GM12878 (cell line): ENCODE data around the gene CKB. TPM values are rescaled to one million over a fixed set of nuclear protein-coding genes. Genes with fewer than 3 reads are reported as not detected.

Experiments used
- CHD4 ChIP-seq: fragments of 200-600 bp; sonication (generic); IDR thresholded peaks from 2 replicates; pipeline ENCODE4 v1.6.1; 2016; ENCODE audit warnings: mild to moderate bottlenecking
- EGR1 ChIP-seq, 2 experiments: IDR thresholded peaks; 1 replicate in 1 of 2; 2 replicates in 1 of 2; pipeline ENCODE4 v1.6.1; 2011 to 2012; ENCODE audit warnings: low read depth in 2 of 2, low read length in 2 of 2, borderline replicate concordance in 1 of 2, mild to moderate bottlenecking in 1 of 2, moderate library complexity in 1 of 2
- EP300 ChIP-seq, 2 experiments: fragments of 150-350 bp in 1 of 2; IDR thresholded peaks; 2 replicates each; pipeline ENCODE4 v1.6.1; 2011 to 2012; ENCODE audit warnings: low read depth in 2 of 2, low read length in 2 of 2, borderline replicate concordance in 1 of 2, improper control_type of control experiment in 1 of 2, inconsistent platforms in 1 of 2; ENCODE audit not compliant: control insufficient read depth in 1 of 2
- ESRRA ChIP-seq: IDR thresholded peaks from 2 replicates; pipeline ENCODE4 v1.6.1; 2012; ENCODE audit warnings: mild to moderate bottlenecking, low read length, improper control_type of control experiment
- FOS ChIP-seq: IDR thresholded peaks from 3 replicates; pipeline ENCODE4 v1.6.1; 2011; ENCODE audit warnings: borderline replicate concordance; ENCODE audit not compliant: insufficient read length; ENCODE audit errors: extremely low read depth
- NBN ChIP-seq: fragments of 450-650 bp; IDR thresholded peaks from 2 replicates; pipeline ENCODE4 v1.6.1; 2016
- RELA ChIP-seq: fragments of 450-650 bp; IDR thresholded peaks from 2 replicates; pipeline ENCODE4 v1.8.0; 2014; ENCODE audit warnings: borderline replicate concordance; ENCODE audit not compliant: partially characterized antibody
- SRF ChIP-seq, 2 experiments: IDR thresholded peaks; 2 replicates each; pipeline ENCODE4 v1.6.1; 2011; ENCODE audit warnings: low read depth in 2 of 2, low read length in 2 of 2, mild to moderate bottlenecking in 1 of 2, moderate library complexity in 1 of 2
- SUZ12 ChIP-seq: fragments of 200-600 bp; sonication (generic); IDR thresholded peaks from one replicate; pipeline ENCODE4 v1.6.1; 2018; ENCODE audit warnings: antibody characterized with exemption, mild to moderate bottlenecking; ENCODE audit not compliant: unreplicated experiment
- TCF7 ChIP-seq: IDR thresholded peaks from 2 replicates; pipeline ENCODE4 v1.6.1; 2014; ENCODE audit warnings: antibody characterized with exemption, borderline replicate concordance
- polyA plus RNA-seq, 11 experiments: library from polyadenylated mRNA; depleted of rRNA in 4 of 11; unstranded in 6 of 11; stranded (reverse) in 5 of 11; fragments of >200 nt; fragmentation: Nextera tagmentation in 4 of 11; fragmentation: Illumina TruSeq in 1 of 11; extraction: Ambion mirVana in 4 of 11; extraction: Trizol in 1 of 11; gene quantifications; 1 replicate in 1 of 11; 2 replicates in 10 of 11; pipeline versions ENCODE4 v1.2.1 to v1.2.3, GENCODE V29; 2011 to 2016; ENCODE audit warnings: inconsistent platforms in 2 of 11, missing spikeins in 2 of 11, low read depth in 1 of 11
- total RNA-seq, 4 experiments: library from RNA; depleted of rRNA in 3 of 4; stranded (reverse); fragments of >200 nt in 3 of 4; fragmentation: Illumina TruSeq in 1 of 4; extraction: Trizol in 1 of 4; gene quantifications; 2 replicates each; pipeline versions ENCODE4 v1.2.1 to v1.2.3, GENCODE V29; 2013 to 2021
- TF ChIP-seq, protein P1 (sequence below): IDR thresholded peaks from 2 replicates; pipeline ENCODE4 v1.6.1; 2012; ENCODE audit warnings: improper control_type of control experiment, low read depth, low read length; ENCODE audit not compliant: insufficient replicate concordance
- TF ChIP-seq, protein P2 (sequence below): fragments of 450-650 bp; IDR thresholded peaks from 2 replicates; pipeline ENCODE4 v1.6.1; 2017; ENCODE audit warnings: mild to moderate bottlenecking, moderate library complexity
- TF ChIP-seq, protein P3 (sequence below): fragments of 450-650 bp; formaldehyde crosslinking; IDR thresholded peaks from 2 replicates; pipeline ENCODE4 v1.4.0; 2022; ENCODE audit warnings: mild to moderate bottlenecking, moderate library complexity
- TF ChIP-seq, protein P4 (sequence below): fragments of 450-650 bp; IDR thresholded peaks from 2 replicates; pipeline ENCODE4 v1.6.1; 2017; ENCODE audit warnings: borderline replicate concordance

CKB gene
- total and polyA plus RNA-seq, 10 of the 15 experiments (the other 5 are each of a cell fraction or from before 2014, with no cell fraction given), result 0.40 to 6.1 (median 2.3) TPM

DNA sequence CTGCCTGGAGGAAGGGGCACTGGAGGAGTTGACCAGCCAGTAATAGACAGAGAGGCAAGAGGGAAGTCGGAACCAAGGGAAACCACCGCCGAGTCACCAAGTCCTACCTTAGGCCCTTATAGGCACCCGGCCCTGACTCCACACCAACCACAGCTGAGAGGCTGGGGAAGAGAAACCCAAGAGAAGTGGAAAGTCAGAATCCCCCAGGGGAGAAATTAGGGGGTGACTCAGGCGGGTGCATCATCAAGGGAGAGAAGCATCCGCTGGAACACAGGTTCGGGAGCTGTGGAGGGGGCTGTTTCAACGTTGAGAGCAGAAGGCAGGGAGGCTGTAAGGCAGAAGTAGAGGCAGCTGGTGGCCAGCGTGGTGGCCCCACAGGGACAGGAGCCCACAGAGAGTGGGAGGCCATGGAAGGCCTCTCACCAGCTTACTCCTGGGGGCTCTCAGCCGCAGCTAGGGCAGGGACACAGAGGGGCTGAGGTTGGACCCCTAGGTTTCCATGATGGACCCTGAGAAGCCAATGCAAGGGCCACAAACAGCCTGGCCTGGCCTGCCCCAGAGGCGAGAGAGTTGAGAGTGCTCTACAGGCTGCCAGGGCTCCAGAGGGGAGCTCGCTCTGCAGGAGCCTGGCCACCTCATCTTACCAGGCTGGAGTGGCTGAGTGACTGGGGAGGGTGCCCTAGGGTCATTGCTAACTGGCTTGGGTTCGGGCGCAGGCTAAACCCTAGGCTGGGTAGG is 4.9 kb upstream of the CKB start (continued):
- 0 out of 4 replicates have a peak, but pooled peaks of 1 of the 2 experiments have one; percentile 32 for TF ChIP-seq EP300 (IDR thresholded peaks at IDR 0.05; ENCODE audit: borderline replicate concordance in 1 of 2, control insufficient read depth in 1 of 2, low read depth in 2 of 2, low read length in 2 of 2)
- TF ChIP-seq, protein P1, sequence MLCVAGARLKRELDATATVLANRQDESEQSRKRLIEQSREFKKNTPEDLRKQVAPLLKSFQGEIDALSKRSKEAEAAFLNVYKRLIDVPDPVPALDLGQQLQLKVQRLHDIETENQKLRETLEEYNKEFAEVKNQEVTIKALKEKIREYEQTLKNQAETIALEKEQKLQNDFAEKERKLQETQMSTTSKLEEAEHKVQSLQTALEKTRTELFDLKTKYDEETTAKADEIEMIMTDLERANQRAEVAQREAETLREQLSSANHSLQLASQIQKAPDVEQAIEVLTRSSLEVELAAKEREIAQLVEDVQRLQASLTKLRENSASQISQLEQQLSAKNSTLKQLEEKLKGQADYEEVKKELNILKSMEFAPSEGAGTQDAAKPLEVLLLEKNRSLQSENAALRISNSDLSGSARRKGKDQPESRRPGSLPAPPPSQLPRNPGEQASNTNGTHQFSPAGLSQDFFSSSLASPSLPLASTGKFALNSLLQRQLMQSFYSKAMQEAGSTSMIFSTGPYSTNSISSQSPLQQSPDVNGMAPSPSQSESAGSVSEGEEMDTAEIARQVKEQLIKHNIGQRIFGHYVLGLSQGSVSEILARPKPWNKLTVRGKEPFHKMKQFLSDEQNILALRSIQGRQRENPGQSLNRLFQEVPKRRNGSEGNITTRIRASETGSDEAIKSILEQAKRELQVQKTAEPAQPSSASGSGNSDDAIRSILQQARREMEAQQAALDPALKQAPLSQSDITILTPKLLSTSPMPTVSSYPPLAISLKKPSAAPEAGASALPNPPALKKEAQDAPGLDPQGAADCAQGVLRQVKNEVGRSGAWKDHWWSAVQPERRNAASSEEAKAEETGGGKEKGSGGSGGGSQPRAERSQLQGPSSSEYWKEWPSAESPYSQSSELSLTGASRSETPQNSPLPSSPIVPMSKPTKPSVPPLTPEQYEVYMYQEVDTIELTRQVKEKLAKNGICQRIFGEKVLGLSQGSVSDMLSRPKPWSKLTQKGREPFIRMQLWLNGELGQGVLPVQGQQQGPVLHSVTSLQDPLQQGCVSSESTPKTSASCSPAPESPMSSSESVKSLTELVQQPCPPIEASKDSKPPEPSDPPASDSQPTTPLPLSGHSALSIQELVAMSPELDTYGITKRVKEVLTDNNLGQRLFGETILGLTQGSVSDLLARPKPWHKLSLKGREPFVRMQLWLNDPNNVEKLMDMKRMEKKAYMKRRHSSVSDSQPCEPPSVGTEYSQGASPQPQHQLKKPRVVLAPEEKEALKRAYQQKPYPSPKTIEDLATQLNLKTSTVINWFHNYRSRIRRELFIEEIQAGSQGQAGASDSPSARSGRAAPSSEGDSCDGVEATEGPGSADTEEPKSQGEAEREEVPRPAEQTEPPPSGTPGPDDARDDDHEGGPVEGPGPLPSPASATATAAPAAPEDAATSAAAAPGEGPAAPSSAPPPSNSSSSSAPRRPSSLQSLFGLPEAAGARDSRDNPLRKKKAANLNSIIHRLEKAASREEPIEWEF, result peak; percentile 53
- TF ChIP-seq NBN, result peak; percentile 77; the same call in 1 of the 2 replicates
- no peak for TF ChIP-seq SRF (IDR thresholded peaks at IDR 0.05; ENCODE audit: low read depth in 2 of 2, low read length in 2 of 2)
- TF ChIP-seq RELA, result peak; percentile 31
- TF ChIP-seq SUZ12, result no peak
- TF ChIP-seq ESRRA, result no peak
- TF ChIP-seq CHD4, result no peak
- TF ChIP-seq FOS, result no peak
- TF ChIP-seq TCF7, result no peak
- TF ChIP-seq, protein P2, sequence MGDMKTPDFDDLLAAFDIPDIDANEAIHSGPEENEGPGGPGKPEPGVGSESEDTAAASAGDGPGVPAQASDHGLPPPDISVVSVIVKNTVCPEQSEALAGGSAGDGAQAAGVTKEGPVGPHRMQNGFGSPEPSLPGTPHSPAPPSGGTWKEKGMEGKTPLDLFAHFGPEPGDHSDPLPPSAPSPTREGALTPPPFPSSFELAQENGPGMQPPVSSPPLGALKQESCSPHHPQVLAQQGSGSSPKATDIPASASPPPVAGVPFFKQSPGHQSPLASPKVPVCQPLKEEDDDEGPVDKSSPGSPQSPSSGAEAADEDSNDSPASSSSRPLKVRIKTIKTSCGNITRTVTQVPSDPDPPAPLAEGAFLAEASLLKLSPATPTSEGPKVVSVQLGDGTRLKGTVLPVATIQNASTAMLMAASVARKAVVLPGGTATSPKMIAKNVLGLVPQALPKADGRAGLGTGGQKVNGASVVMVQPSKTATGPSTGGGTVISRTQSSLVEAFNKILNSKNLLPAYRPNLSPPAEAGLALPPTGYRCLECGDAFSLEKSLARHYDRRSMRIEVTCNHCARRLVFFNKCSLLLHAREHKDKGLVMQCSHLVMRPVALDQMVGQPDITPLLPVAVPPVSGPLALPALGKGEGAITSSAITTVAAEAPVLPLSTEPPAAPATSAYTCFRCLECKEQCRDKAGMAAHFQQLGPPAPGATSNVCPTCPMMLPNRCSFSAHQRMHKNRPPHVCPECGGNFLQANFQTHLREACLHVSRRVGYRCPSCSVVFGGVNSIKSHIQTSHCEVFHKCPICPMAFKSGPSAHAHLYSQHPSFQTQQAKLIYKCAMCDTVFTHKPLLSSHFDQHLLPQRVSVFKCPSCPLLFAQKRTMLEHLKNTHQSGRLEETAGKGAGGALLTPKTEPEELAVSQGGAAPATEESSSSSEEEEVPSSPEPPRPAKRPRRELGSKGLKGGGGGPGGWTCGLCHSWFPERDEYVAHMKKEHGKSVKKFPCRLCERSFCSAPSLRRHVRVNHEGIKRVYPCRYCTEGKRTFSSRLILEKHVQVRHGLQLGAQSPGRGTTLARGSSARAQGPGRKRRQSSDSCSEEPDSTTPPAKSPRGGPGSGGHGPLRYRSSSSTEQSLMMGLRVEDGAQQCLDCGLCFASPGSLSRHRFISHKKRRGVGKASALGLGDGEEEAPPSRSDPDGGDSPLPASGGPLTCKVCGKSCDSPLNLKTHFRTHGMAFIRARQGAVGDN, result no peak
- TF ChIP-seq, protein P3, sequence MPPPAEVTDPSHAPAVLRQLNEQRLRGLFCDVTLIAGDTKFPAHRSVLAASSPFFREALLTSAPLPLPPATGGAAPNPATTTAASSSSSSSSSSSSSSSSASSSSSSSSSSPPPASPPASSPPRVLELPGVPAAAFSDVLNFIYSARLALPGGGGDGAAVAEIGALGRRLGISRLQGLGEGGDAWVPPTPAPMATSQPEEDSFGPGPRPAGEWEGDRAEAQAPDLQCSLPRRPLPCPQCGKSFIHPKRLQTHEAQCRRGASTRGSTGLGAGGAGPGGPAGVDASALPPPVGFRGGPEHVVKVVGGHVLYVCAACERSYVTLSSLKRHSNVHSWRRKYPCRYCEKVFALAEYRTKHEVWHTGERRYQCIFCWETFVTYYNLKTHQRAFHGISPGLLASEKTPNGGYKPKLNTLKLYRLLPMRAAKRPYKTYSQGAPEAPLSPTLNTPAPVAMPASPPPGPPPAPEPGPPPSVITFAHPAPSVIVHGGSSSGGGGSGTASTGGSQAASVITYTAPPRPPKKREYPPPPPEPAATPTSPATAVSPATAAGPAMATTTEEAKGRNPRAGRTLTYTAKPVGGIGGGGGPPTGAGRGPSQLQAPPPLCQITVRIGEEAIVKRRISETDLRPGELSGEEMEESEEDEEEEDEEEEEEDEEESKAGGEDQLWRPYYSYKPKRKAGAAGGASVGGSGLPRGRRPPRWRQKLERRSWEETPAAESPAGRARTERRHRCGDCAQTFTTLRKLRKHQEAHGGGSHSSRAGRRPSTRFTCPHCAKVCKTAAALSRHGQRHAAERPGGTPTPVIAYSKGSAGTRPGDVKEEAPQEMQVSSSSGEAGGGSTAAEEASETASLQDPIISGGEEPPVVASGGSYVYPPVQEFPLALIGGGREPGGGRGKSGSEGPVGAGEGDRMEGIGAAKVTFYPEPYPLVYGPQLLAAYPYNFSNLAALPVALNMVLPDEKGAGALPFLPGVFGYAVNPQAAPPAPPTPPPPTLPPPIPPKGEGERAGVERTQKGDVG (CRISPR knock-in tag), result no peak
- no peak for TF ChIP-seq EGR1 (IDR thresholded peaks at IDR 0.05; ENCODE audit: borderline replicate concordance in 1 of 2, low read depth in 2 of 2, low read length in 2 of 2)
- TF ChIP-seq, protein P4, sequence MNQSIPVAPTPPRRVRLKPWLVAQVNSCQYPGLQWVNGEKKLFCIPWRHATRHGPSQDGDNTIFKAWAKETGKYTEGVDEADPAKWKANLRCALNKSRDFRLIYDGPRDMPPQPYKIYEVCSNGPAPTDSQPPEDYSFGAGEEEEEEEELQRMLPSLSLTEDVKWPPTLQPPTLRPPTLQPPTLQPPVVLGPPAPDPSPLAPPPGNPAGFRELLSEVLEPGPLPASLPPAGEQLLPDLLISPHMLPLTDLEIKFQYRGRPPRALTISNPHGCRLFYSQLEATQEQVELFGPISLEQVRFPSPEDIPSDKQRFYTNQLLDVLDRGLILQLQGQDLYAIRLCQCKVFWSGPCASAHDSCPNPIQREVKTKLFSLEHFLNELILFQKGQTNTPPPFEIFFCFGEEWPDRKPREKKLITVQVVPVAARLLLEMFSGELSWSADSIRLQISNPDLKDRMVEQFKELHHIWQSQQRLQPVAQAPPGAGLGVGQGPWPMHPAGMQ, result no peak
